HG03066 (cell line): ENCODE results near the gene TSPAN17.
"Not testable (repeated sequence)": the region's sequence is repeated elsewhere in the genome, so short reads cannot be mapped to it uniquely, and the experiment has no call there.

ENCODE experiments used
- ATAC-seq: cut with Tn5 transposase; IDR thresholded peaks from one replicate; pipeline ENCODE4 v1.9.1; 2021; ENCODE audit warnings: low read depth; ENCODE audit not compliant: unreplicated experiment

TSPAN17 gene

DNA sequence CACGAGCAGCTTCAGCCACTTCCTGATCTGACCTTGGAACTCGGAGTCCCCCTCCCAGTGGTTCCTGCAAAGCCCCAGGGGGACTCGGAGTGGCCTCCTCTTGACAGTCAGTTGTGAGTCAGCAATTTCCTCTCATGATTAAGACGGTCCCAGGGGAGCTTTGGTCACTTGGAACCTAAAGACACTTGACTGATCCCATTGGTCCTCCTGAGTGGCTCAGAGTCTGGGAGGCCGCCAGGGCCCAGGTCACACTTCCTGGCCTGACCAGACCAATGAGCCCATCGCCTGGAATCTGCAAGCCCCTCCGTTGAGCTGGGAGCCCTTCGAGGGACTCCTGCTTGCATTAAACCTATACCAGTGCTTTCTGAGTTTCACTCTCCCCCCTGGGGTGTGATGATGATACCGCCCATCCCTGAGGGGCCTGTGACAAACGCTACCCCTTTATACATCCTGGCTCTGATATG lies 29.1 kb downstream of the TSPAN17 start:
- peak; percentile 82 for ATAC-seq

DNA sequence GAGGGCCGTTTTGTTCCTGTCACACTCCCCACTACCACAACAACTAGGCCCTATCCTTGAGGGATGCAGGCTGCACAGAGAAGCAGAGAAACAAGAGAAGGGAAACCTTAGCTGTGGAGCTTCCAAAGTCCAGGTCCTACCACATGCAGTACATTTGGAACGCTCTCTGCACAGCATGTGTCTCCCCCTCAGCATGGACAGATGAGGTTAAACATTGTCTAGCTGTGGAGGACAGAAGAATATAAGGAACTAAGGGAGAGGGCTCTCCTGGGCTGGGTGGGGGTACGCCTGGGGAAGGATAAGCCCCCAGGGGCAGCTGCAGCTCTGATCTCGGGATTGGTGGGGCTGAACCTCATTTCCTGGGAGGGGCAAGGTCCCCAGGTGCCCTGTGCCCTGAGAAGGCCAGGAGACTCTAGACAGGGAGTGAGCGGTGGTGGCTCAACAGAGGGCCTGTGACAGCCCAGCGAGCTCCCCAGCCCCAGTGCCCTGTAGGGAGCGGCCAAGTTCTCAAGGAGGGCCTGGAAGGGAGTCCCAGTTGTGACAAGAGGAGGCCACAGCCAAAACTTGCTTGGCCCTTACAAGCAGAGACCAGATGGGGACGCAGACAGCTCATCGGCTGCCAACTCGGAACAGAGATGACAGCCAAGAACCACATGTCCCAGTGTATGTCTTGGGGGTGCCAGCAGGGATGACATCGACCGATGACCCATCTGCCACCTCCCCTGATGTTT lies 30.1 kb downstream of the TSPAN17 start:
- no peak for ATAC-seq

DNA sequence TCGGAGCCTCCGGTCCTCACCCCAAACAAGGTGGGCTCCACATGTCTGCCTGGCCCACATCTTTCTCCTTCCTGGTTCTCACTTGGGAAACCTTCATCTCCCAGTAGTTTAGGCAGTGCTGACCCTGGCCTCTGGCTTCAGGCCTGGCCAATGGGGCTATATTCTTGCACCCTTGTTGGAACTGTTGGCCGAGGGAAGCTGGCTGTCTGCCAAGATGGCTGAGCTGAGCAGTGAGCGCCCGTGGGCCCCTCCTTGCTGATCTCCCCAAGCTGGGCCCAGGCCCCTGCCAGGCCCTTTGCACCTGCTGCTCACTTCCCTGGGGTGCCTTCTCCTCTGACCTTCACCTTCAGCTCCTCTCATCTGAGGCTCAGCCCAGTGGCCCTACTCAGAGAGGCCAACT lies 31.3 kb downstream of the TSPAN17 start:
- ATAC-seq = no peak

DNA sequence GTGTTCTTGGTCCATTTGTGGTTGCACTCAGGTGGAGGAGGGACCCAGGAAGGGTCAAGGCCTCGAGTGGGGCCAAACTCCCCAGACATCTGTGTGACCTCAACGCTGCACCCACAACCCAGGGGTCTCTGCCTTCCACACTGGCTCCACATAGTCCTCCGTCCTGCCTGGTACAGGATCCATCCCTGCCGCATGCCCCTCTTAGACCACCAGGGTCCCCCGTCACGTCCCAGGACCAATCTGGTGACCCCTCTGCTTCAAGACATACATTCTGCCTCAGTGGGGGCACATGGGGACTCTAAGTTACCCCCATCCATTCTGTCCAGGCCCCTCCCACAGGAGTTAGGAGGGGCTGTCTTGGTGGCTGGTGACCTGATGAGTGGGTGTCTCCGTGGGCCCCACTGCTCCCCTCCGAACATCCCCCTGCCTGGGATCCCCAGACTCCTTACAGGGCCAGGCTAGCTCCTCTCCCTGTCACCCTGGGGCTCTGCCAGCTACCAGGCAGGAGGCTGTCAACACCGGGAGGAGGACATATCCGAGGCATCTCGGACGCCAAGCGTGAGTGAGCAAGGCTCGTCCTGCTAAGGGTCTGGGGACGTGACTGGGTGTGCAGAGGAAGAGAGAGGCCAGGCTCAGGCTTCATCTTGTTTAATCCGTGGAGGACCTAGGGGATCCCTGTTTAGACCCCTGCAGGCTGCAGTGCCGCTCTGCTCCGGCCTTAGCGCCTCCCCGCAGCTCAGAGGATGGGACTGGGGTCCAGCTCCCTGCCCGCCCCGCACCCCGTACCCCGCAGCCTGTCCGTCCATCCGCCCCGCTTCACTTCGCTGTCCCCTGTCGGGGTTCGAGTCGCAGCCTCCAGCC lies 32.3 kb downstream of the TSPAN17 start:
- ATAC-seq = no peak

DNA sequence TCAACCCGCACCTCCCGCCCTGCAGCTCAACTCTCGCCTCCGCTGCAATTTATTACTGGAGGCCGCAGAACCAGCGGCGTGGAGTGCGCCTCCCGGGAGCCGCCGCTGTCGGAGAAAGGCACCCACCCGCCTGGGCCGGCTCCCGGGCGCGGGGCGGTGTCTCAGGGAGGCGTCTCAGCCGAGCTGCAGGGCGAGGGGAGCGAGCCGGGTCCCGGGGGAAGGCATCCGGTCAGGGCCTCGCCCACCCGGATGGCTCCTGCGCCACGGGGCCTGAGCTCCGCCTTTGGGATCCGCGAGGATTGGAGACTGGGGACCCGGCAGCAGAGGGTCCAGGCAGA lies 32.9 kb downstream of the TSPAN17 start:
- no peak for ATAC-seq

DNA sequence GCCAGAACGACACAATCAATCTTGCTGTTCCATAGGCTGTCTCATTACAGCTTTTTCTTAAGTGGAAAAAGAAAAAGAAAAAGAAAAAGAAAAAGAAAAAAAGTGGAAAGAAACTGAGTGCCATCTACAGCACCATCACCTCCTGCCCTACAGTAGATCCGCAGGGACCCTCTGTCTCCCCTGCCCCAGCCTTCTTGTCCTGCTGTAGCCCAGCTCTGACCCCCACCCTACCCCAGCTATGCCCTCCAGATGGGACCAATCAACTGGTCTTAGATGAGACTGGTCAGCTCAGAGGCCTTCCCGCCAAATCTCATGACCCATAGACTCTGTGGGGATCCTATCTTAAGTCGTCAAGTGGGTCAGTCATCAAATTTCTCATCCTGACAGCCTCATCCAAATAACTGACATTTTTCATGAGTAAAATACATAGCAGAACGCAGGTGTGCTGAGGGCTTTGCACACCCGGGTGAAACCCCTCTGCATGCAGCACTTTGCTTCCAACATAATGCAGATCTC lies 34.8 kb downstream of the TSPAN17 start:
- no peak for ATAC-seq

DNA sequence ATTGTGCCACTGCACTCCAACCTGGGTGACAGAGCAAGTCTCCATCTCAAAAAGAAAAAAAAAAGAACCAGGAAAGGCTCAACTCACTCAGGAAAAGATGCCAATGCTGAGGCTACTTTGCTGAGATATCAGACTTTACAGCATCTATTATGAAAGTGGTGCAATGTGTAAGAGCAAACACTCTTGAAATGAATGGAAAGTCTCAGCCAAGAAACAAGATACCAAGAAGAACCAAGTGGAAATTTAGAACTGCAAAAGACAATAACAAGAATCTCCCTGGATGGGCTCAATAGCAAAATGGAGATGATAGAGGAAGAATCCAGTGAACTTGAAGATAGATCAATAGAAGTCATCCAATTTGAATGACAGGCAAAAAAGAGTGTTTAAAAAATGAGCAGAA lies 37.7 kb downstream of the TSPAN17 start:
- ATAC-seq = no peak

DNA sequence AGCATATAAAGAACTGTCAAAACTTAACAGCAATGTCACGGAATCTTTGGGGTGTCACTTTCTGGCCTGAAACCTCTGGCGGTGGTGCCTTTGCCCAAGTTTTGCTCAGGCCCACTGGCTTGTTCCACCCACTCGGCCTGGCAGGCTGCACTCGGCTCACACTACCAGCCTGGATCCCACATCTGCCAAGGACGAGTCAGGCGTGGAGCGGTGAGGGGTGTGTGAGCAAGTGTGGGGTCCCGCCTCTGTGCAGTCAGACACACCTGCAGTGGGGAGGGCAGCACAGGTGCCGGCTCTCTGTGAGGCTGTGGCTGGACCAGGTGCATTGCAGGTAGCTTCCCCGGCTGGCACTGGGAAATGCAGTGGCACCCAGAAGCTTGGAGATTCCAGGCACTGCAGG lies 40.0 kb downstream of the TSPAN17 start:
- ATAC-seq = no peak

DNA sequence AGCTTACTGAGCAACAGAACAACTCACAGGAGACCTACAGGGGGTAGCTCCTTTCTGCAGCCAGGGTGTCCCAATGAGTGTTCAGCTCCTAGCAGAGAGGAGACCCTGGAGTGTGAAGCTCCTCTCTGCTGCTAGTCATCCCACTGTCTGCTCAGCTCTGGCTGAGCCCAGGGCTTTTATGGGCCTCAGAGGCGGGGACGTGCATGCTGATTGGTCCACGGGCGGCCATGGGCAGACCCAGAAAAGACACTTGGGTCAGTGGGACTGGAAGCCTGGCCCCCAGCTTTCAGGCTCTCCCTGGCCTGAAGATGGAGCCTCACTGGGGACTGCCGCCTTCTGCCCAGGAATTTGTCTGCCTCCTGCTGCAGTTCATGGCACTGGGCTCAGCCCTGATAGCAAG lies 40.6 kb downstream of the TSPAN17 start:
- ATAC-seq = no peak

DNA sequence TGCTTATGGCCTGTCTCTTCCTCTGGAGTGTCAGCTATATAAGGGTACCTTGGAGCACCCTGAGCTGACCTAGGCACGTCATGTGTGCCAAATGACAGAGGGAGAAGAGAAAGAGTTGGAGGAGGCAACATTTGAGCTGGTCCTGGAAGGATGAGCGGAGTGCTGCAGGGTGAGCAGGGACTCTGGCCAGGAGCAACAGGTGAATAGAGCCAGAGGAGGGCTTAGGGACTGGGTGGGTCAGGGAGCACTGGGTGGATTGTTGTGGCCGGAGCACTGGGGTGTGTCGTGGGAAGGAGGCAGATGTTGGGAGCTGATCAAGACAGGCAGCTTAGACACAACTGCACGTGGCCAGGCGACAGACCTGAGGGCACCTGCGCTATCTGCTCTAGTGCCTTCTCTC lies 43.6 kb downstream of the TSPAN17 start:
- no peak for ATAC-seq

DNA sequence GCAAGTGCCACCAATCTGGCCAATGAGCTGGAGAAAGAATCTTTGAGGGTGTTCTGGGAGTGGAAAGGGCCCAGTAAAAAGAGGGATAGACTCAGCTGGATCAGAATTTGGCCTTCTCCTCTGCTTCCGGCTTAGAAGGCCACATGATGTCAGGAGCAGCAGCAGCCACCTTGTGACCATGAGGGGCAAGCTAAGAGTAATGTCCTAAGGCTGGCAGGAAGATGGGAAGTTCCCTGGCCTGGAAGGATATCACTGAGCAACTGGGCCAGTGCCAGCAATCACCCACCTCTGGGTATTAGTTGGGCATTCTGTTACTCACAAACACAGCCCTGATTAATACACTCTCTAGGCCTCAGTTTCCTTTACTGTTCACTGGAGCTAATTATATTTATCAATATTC lies 44.2 kb downstream of the TSPAN17 start:
- ATAC-seq = no peak

DNA sequence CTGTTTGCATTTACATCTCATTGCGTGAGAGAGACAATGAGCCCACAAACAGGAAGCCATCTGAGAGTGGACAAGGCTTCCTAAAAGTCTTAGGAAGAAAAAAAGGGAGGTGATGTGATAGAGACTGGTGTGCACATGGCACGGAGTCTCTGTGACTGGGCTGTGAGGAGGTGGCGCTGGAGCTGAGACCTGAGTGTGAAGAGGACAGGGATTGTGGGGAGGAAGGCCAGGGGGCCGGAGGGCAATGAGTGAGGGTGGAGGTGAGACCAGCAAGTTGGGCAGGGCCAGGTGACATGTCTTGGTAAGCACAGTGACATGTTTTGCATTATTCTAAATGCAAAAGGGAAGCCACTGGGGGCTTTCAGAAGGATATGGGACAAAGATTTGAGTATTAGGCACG lies 45.0 kb downstream of the TSPAN17 start:
- no peak for ATAC-seq

DNA sequence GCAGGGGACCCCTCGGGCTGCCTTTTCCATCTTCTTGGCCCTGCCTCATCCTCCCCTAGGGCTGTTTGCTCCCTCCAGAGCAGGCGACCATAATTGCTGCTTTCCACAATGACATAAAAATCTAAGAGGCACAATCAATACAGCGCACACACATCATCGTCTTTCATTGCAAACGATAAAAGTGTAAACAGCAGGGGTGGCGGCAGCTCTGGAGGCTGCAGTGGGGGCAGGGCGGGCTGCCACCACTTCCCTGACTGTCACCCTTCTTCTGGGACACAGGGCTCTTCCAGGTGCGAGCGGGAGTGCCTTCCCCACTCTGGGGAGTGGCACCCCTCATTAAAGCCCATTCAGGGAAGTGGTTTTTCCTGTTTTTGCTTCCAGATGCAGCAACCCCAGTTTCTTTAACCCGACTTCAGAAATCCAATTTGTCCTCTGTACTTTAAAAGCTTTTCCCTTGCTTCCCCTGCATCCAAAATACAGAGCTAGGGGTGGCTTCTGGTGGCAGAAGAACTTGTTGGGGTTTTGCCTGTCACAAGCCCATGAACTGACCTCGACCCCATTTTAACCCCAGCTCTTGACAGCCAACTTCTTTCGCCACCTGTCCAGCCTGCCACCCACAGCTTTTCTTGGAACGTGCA lies 45.7 kb downstream of the TSPAN17 start:
- ATAC-seq = no peak

DNA sequence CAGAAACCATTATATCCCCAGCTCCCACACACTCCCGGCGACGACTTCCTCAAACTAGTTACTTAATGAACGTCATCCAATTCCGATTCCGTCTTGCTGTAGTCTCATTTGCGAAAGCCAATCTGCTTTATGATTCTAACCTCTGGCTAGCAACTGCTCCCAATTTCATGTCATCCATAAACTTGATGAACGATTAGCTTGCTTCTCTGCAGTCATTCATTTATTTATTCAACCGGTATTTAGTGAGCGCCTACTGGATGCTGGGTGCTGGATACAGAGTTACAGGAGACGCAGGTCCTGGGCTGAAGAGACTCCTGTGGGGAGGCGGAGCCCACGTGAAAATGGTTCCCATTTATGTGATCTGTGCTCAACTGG lies 46.2 kb downstream of the TSPAN17 start:
- no peak for ATAC-seq

DNA sequence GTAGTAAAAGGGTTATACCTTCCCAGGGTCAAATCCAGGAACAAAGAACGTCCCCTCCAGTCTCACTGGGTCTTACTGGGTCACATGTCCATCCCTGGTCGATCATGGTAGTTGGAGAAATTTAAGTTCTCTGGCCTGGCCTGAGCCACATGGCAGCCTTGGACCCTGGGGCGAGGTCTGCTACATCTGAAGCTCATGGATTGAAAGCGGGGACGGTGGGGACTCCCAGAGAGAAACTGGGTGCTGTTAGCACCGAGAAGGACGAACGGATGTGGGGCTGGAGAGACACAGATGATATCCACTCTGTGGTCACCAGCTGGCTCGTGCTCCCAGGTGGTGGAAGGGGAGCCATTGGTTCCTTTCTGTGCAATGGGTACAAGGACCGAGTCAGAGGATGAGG lies 46.9 kb downstream of the TSPAN17 start:
- no peak for ATAC-seq

DNA sequence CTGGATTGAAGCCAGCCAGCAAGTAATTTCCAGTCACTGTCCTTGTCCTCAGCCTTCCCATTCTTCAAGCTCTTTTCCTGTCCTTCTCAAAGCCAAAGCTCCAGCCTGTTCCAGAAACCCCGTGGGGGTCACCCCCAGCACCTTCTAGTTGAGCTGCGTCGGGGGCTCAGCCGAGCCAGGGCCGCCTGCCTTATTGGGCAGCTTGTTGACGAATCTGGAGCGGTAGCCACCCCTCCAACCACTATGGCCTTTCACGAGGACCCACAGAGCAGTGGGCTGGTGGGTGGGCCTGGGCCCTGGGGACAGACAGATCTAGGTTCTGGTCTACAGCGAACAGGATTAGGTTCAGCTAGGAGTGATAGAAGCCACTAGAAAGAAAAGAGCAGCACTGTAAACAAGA lies 47.3 kb downstream of the TSPAN17 start:
- ATAC-seq = no peak

DNA sequence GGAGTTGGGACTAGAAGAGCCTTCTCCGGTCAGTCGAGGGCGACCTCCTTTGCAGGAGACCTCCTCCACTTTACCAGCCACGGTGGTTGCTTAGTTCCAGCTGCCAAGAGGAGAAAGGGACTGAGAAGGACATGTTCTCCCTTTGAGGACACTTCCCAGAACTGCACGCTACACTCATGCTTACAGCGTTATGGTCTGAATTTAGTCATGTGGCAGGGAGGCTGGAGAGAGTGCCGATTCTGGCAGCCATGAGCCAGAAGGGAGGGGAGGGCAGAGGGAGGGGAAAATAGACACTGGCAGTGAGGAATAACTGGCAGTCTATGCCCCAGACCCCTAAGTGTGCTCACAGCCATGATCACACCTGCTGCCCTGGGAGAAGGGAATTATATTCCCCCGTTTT lies 47.8 kb downstream of the TSPAN17 start:
- no peak for ATAC-seq

DNA sequence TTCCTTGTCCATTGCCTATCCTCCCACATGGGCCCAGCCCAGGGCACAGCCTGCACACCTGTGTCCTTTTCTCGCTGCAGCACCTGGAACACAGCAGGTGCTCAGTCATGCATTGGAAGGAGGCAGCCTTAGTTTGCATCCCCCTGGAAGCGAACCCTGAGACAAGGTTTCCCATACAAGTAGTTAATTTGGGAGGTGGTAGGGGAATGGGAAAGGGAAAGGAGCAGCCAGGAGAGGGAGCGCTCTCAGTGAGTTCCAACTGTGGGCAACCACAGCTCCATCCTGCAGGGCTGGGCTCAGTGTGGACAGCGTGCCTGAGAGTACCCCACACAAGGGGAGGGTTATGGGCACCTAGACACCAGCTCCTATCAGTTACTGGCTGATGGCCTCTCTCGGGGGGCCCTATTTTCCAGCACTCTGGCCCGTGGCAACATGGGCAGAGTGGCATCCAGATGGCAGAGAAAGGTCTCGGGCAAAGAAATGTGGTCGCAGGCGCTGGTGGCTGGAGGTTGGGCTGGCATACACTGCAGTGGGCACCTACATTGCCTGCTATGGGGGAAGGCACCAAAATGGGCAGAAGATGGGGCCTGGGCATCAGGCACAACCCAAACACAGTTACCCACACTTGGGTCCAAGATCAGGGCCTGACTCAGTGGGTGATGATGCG lies 50.1 kb downstream of the TSPAN17 start:
- ATAC-seq = no peak

DNA sequence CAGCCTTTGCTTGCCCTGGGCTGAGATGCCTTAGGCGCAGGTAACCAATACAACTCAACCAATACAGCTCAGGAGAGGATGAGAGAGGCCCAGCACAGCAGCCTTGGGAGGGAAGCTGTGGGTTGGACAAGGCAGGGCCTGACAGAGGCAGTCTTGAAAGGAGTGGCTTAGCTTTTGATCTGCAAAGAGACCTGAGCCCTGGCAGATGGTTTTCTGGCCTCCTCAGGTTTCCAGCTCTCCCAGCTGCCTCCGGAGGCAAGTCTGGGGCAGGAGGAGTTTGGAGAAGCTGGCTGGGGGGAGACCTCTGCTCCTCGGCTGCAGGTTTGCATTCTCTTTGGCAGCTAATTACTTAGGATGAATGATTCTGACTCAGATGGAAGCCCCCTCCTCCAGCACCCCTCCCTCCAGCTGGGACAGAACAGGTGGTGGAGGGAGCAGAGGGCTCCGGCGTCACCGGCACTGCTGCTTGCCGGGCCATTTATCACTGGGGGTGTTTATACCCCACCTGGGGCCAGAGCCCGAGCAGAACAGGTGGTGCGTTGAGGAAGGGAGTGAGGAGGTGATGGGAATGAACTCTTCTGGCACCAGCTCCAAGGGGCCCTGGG lies 50.8 kb downstream of the TSPAN17 start:
- ATAC-seq = no peak

DNA sequence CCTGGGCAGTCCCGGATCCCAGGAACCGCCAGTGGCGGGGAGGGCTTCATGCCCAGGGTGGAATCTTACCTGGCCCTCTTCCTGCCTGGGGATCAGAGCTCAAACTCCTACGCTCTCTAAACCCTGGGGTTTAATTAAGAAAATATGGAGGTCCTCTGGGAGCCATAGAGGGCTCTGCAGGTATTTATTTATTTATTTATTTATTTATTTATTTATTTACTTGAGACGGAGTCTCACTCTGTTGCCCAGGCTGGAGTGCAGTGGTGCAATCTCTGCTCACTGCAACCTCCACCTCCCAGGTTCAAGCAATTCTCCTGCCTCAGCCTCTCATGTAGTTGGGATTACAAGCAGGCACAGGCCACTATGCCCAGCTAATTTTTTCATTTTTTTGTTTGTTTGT lies 52.2 kb downstream of the TSPAN17 start:
- ATAC-seq = not testable (repeated sequence)
